ENCODE measurements around the gene PDGFC. TPM values are rescaled to one million over a fixed set of nuclear protein-coding genes. Genes with fewer than 3 reads are reported as not detected.
A peak's percentile ranks its signal among the peaks of the same experiment; 100 is the strongest.

The PDGFC gene
- polyA plus RNA-seq, 3 donors = 2.5 to 5.0 (median 4.9) TPM

GRCh38 chr4:156832886-156833285, 138.7 kb downstream of the PDGFC start:
- Mint-ChIP-seq H3K36me3 (no peaks in the 10 kb centered on the region), H3K27me3 (ENCODE audit: low read depth in 3 of 3) (no peaks in the 10 kb centered on the region), H3K4me3 (no peak overlapping the region), H3K4me1 (peaks cover 14% of the 10 kb centered on the region), H3K9me3 (peaks cover 0 to 7% (median 6%) of the 10 kb centered on the region in 7 donors), H3K27ac (no peak overlapping the region)
- peaks cover 4 to 6% of the 10 kb centered on the region in 2 donors for H3K9me3 ChIP-seq (replicated peaks in 1 of 2; ENCODE audit: control insufficient read depth in 1 of 2, insufficient read depth in 1 of 2, low read length in 2 of 2)
- no peaks in the 10 kb centered on the region for H3K36me3 ChIP-seq (replicated peaks in 1 of 2; ENCODE audit: control insufficient read depth in 1 of 2, insufficient read depth in 2 of 2, low read length in 2 of 2)
- H3K4me3 ChIP-seq (replicated peaks in 1 of 3; ENCODE audit: low read depth in 2 of 3, low read length in 3 of 3) = no peak overlapping the region
- intact Hi-C loops (cut with micrococcal nuclease) = loop anchor here in 1 of 2 donors (10.0 kb wide), 1 partner anchor 132 kb away; no protein-coding TSS in a partner anchor
- TF ChIP-seq CTCF (IDR thresholded peaks at IDR 0.05) = no peak
- no peaks in the 10 kb centered on the region for H3K27me3 ChIP-seq (ENCODE audit: control insufficient read depth in 2 of 2, insufficient read depth in 2 of 2, low read length in 2 of 2)
- peaks cover 10 to 25% of the 10 kb centered on the region in 2 donors for H3K4me1 ChIP-seq (ENCODE audit: control insufficient read depth in 1 of 2, insufficient read depth in 2 of 2, low read length in 2 of 2)
- no peak overlapping the region for H3K9ac ChIP-seq (ENCODE audit: insufficient read depth, low read length, poor library complexity, severe bottlenecking)
- WGBS (ENCODE audit: insufficient coverage) = 100% methylated on average over 2 of the region's 3 CpGs
- no peaks in the 10 kb centered on the region for H4K20me1 ChIP-seq (ENCODE audit: insufficient read depth, low read length)
- H3K4me2 ChIP-seq (replicated peaks; ENCODE audit: extremely low read depth, low read length, poor library complexity, severe bottlenecking) = no peak overlapping the region
- no peak for DNase-seq
- no peak overlapping the region for H2AFZ ChIP-seq (ENCODE audit: insufficient read depth, low read depth, low read length, poor library complexity, severe bottlenecking)
- H3K79me2 ChIP-seq (ENCODE audit: insufficient read depth, low read length) = no peaks in the 10 kb centered on the region
- H3K27ac ChIP-seq (ENCODE audit: low read depth in 1 of 2, low read length in 2 of 2) = no peak overlapping the region

- Histone ChIP-seq H3K4me3 (replicated peaks in 1 of 3; ENCODE audit: low read depth in 2 of 3, low read length in 3 of 3) (no peak overlapping the region), H3K9ac (ENCODE audit: insufficient read depth, low read length, poor library complexity, severe bottlenecking) (no peak overlapping the region), H3K9me3 (replicated peaks in 1 of 2; ENCODE audit: control insufficient read depth in 1 of 2, insufficient read depth in 1 of 2, low read length in 2 of 2) (no peaks in the 10 kb centered on the region), H3K27me3 (ENCODE audit: control insufficient read depth in 2 of 2, insufficient read depth in 2 of 2, low read length in 2 of 2) (no peaks in the 10 kb centered on the region), H4K20me1 (ENCODE audit: insufficient read depth, low read length) (no peaks in the 10 kb centered on the region), H3K27ac (ENCODE audit: low read depth in 1 of 2, low read length in 2 of 2) (no peak overlapping the region), H3K36me3 (replicated peaks in 1 of 2; ENCODE audit: control insufficient read depth in 1 of 2, insufficient read depth in 2 of 2, low read length in 2 of 2) (no peaks in the 10 kb centered on the region), H3K4me2 (replicated peaks; ENCODE audit: extremely low read depth, low read length, poor library complexity, severe bottlenecking) (no peak overlapping the region), H2AFZ (ENCODE audit: insufficient read depth, low read depth, low read length, poor library complexity, severe bottlenecking) (no peak overlapping the region), H3K4me1 (ENCODE audit: control insufficient read depth in 1 of 2, insufficient read depth in 2 of 2, low read length in 2 of 2) (peaks cover 15 to 32% of the 10 kb centered on the region in 2 donors), H3K79me2 (ENCODE audit: insufficient read depth, low read length) (no peaks in the 10 kb centered on the region)
- TF ChIP-seq CTCF (IDR thresholded peaks at IDR 0.05) = no peak
- peaks cover 22% of the 10 kb centered on the region for H3K4me1 Mint-ChIP-seq
- intact Hi-C loops (cut with micrococcal nuclease) = loop anchor here in 1 of 2 donors (10.0 kb wide), 1 partner anchor 134 kb away; no protein-coding TSS in a partner anchor
- H3K27me3 Mint-ChIP-seq (ENCODE audit: low read depth in 3 of 3) = no peaks in the 10 kb centered on the region
- no peak overlapping the region for H3K4me3 Mint-ChIP-seq
- H3K27ac Mint-ChIP-seq = peak overlapping the region in 6 of 7 donors; percentile 45 to 79 (median 69)
- WGBS (ENCODE audit: insufficient coverage) = no CpG with 5 or more reads among the region's 4 CpGs
- peak in 2 of 3 donors; percentile 7 to 43 for DNase-seq
- H3K9me3 Mint-ChIP-seq = peaks cover 0 to 2% (median 0%) of the 10 kb centered on the region in 7 donors
- no peaks in the 10 kb centered on the region for H3K36me3 Mint-ChIP-seq
Observed at GRCh38 chr4:156830351-156830750, 141.2 kb downstream of the PDGFC start.

Data from CD14-positive monocyte (primary cell).